HK-2 (cell line): ENCODE measurements around the gene KRTAP6-2.

ENCODE experiments used
- DNase-seq: peaks from one replicate; pipeline ENCODE4 v3.0.0-alpha.2; 2018; ENCODE audit not compliant: unreplicated experiment

KRTAP6-2 gene

GRCh38 chr21:30598802-30599201 lies at the start of gene KRTAP6-2:
TSS of gene KRTAP6-2 (minus strand) at chr21:30598902. CDS start at chr21:30598874, 28 bp downstream.
- no peak for DNase-seq

GRCh38 chr21:30646904-30647414 lies 48.3 kb upstream of the KRTAP6-2 start:
- no peak for DNase-seq

- no peak for DNase-seq
Observed at GRCh38 chr21:30642564-30642963, 43.9 kb upstream of the KRTAP6-2 start, which contains the start of gene KRTAP20-3. TSS of gene KRTAP20-3 (plus strand) at chr21:30642864.

- no peak for DNase-seq
Observed at GRCh38 chr21:30638686-30639085, 40.0 kb upstream of the KRTAP6-2 start.

GRCh38 chr21:30634906-30635305 lies 36.2 kb upstream of the KRTAP6-2 start, which contains the start of gene KRTAP20-2:
TSS of gene KRTAP20-2 (plus strand) at chr21:30635206. CDS start at chr21:30635264, 58 bp downstream.
- no peak for DNase-seq

- no peak for DNase-seq
Observed at GRCh38 chr21:30629200-30629599, 30.5 kb upstream of the KRTAP6-2 start.

- no peak for DNase-seq
Observed at GRCh38 chr21:30628109-30628508, 29.4 kb upstream of the KRTAP6-2 start.

- no peak for DNase-seq
Observed at GRCh38 chr21:30625449-30626165, 26.9 kb upstream of the KRTAP6-2 start.

GRCh38 chr21:30623362-30623761 lies 24.7 kb upstream of the KRTAP6-2 start:
- no peak for DNase-seq

- no peak for DNase-seq
Observed at GRCh38 chr21:30620522-30620921, 21.8 kb upstream of the KRTAP6-2 start, which contains the start of gene KRTAP20-4. TSS of gene KRTAP20-4 (plus strand) at chr21:30620627.

GRCh38 chr21:30620080-30620479 lies 21.4 kb upstream of the KRTAP6-2 start:
- DNase-seq, result no peak

- no peak for DNase-seq
Observed at GRCh38 chr21:30616125-30616524, 17.4 kb upstream of the KRTAP6-2 start, which contains the start of gene KRTAP20-1. TSS of gene KRTAP20-1 (plus strand) at chr21:30616425. CDS start at chr21:30616455, 30 bp downstream.

GRCh38 chr21:30615199-30615598 lies 16.5 kb upstream of the KRTAP6-2 start:
- no peak for DNase-seq

GRCh38 chr21:30613836-30614235 lies 15.1 kb upstream of the KRTAP6-2 start, which contains the start of gene KRTAP6-1:
TSS of gene KRTAP6-1 (minus strand) at chr21:30613930. CDS start at chr21:30613904, 26 bp downstream.
- no peak for DNase-seq

- no peak for DNase-seq
Observed at GRCh38 chr21:30612132-30612531, 13.4 kb upstream of the KRTAP6-2 start.

- no peak for DNase-seq
Observed at GRCh38 chr21:30605968-30606367, 7.3 kb upstream of the KRTAP6-2 start.

GRCh38 chr21:30600787-30601186 lies 2.1 kb upstream of the KRTAP6-2 start, which contains the start of gene KRTAP22-1:
TSS of gene KRTAP22-1 (plus strand) at chr21:30601087.
- no peak for DNase-seq

GRCh38 chr21:30592140-30592539 lies 6.6 kb downstream of the KRTAP6-2 start, which contains the start of gene KRTAP6-3:
TSS of gene KRTAP6-3 (plus strand) at chr21:30592440. CDS start at chr21:30592446, 6 bp downstream.
- DNase-seq, result no peak

- no peak for DNase-seq
Observed at GRCh38 chr21:30590297-30590696, 8.4 kb downstream of the KRTAP6-2 start, which contains the start of gene KRTAP22-2. TSS of gene KRTAP22-2 (minus strand) at chr21:30590397.

- no peak for DNase-seq
Observed at GRCh38 chr21:30582870-30583269, 15.8 kb downstream of the KRTAP6-2 start.

- no peak for DNase-seq
Observed at GRCh38 chr21:30580132-30580531, 18.6 kb downstream of the KRTAP6-2 start.

GRCh38 chr21:30579346-30579745 lies 19.4 kb downstream of the KRTAP6-2 start:
- DNase-seq, result no peak

GRCh38 chr21:30577766-30578165 lies 20.9 kb downstream of the KRTAP6-2 start:
- no peak for DNase-seq
